Smooth muscle cell (in vitro differentiated cells): ENCODE data around the gene CTDSPL. TPM values are rescaled to one million over a fixed set of nuclear protein-coding genes. Genes with fewer than 3 reads are reported as not detected.

Experiments
- DNase-seq: peaks from one replicate; lab custom pipeline; 2025; ENCODE audit not compliant: unreplicated experiment; lab: John Stamatoyannopoulos, UW
- H2AFZ ChIP-seq: fragments of 200-600 bp; sonication (generic); 2 replicates; pipeline ENCODE4 v1.6.0; 2016; ENCODE audit warnings: antibody characterized with exemption, low read depth, mild to moderate bottlenecking
- H3F3A ChIP-seq: fragments of 200-600 bp; sonication (generic); 2 replicates; pipeline ENCODE4 v1.6.0; 2017; ENCODE audit warnings: antibody characterized with exemption, low read depth
- H3K27ac ChIP-seq: fragments of 200-600 bp; sonication (generic); 2 replicates; pipeline ENCODE4 v1.5.1; 2016; ENCODE audit warnings: low read depth, mild to moderate bottlenecking
- H3K27me3 ChIP-seq: fragments of 200-600 bp; sonication (generic); 2 replicates; pipeline ENCODE4 v1.6.1; 2016; ENCODE audit warnings: low read depth, mild to moderate bottlenecking
- H3K36me3 ChIP-seq: fragments of 200-600 bp; sonication (generic); 2 replicates; pipeline ENCODE4 v1.5.1; 2016; ENCODE audit warnings: low read depth
- H3K4me1 ChIP-seq: fragments of 200-600 bp; sonication (generic); 2 replicates; pipeline ENCODE4 v1.5.1; 2016; ENCODE audit warnings: low read depth
- H3K4me2 ChIP-seq: fragments of 200-600 bp; sonication (generic); 2 replicates; pipeline ENCODE4 v1.6.0; 2016; ENCODE audit warnings: mild to moderate bottlenecking
- H3K4me3 ChIP-seq: fragments of 200-600 bp; sonication (generic); 2 replicates; pipeline ENCODE4 v1.5.1; 2016; ENCODE audit warnings: mild to moderate bottlenecking
- H3K79me2 ChIP-seq: fragments of 200-600 bp; sonication (generic); 2 replicates; pipeline ENCODE4 v1.6.0; 2016; ENCODE audit warnings: low read depth, mild to moderate bottlenecking
- H3K9ac ChIP-seq: fragments of 200-600 bp; sonication (generic); 2 replicates; pipeline ENCODE4 v1.6.0; 2016; ENCODE audit warnings: low read depth
- H3K9me3 ChIP-seq: fragments of 200-600 bp; sonication (generic); replicated peaks from 2 replicates; pipeline ENCODE4 v1.5.1; 2016; ENCODE audit warnings: low read depth
- H4K20me1 ChIP-seq: fragments of 200-600 bp; sonication (generic); 2 replicates; pipeline ENCODE4 v1.6.0; 2016; ENCODE audit warnings: low read depth
- WGBS: methylation state at CpG from one replicate; pipeline ENCODE4 v1.1.7; 2016; ENCODE audit warnings: low lambda C conversion rate; 5-methylcytosine and 5-hydroxymethylcytosine counted together
- polyA plus RNA-seq: library from polyadenylated mRNA; unstranded; fragments of >200 nt; fragmentation: Nextera tagmentation; extraction: Ambion mirVana; gene quantifications from 2 replicates; pipeline ENCODE4 v1.2.1, GENCODE V29; 2016
- total RNA-seq: library from RNA; depleted of rRNA; stranded (reverse); fragments of >200 nt; gene quantifications from 2 replicates; pipeline ENCODE4 v1.2.3, GENCODE V29; 2014
- TF ChIP-seq, protein P1 (sequence below): fragments of 200-600 bp; sonication (generic); IDR thresholded peaks from 2 replicates; pipeline ENCODE4 v1.5.1; 2017; ENCODE audit warnings: borderline replicate concordance, mild to moderate bottlenecking, antibody characterized with exemption; ENCODE audit not compliant: insufficient read depth, poor library complexity, severe bottlenecking

Gene CTDSPL
- total and polyA plus RNA-seq, 2 experiments from 2014 or later = 31.3 to 34.3 TPM

DNA sequence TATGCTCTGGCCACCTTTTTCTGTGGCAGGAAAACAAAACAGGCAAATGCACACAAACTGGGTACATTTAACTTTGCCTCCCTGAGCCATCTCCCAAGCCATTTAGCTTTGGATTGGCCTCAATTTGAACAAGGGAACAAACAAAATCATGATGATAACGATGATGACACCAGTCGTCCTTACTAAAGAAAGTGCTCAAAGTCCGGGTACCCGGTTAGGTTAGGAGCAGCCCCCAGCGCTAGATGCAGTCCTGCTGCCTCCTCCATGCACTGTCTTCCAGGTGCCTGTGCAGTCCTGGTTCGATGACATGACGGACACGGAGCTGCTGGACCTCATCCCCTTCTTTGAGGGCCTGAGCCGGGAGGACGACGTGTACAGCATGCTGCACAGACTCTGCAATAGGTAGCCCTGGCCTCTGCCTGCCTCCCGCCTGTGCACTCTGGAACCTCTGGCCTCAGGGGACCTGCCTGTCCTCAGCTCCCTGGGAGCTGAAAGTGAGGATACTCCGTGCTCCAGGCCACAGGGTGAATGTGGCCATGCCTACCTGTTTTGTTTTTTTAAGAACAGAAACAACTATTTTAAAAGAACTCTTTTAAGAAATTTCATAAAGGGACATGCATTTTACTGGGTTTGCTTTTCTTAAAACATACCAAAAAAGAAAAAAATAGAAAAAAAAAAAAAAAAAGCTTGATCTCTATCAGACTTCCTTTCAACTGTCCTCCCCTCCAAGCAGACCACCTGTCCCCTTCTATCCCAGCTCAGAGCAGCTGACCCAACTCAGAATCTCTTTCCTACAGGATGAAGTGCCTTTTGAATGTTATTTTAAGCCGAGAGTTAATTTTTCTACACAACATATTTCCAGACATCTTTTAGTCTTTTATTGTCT is 119.0 kb downstream of the CTDSPL start:
- DNase-seq = no peak
- Histone ChIP-seq H3K27me3 (no peaks in the 10 kb centered on the region), H3F3A (no peaks in the 10 kb centered on the region), H4K20me1 (no peaks in the 10 kb centered on the region), H3K9ac (no peak overlapping the region), H3K79me2 (no peaks in the 10 kb centered on the region), H2AFZ (no peak overlapping the region), H3K4me3 (no peak overlapping the region), H3K4me2 (no peak overlapping the region), H3K4me1 (no peaks in the 10 kb centered on the region), H3K36me3 (no peaks in the 10 kb centered on the region), H3K9me3 (no peaks in the 10 kb centered on the region), H3K27ac (peak overlapping the region; percentile 56)
- TF ChIP-seq, protein P1, sequence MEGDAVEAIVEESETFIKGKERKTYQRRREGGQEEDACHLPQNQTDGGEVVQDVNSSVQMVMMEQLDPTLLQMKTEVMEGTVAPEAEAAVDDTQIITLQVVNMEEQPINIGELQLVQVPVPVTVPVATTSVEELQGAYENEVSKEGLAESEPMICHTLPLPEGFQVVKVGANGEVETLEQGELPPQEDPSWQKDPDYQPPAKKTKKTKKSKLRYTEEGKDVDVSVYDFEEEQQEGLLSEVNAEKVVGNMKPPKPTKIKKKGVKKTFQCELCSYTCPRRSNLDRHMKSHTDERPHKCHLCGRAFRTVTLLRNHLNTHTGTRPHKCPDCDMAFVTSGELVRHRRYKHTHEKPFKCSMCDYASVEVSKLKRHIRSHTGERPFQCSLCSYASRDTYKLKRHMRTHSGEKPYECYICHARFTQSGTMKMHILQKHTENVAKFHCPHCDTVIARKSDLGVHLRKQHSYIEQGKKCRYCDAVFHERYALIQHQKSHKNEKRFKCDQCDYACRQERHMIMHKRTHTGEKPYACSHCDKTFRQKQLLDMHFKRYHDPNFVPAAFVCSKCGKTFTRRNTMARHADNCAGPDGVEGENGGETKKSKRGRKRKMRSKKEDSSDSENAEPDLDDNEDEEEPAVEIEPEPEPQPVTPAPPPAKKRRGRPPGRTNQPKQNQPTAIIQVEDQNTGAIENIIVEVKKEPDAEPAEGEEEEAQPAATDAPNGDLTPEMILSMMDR = no peak
- WGBS = 94% methylated on average over 14 of the region's 14 CpGs

DNA sequence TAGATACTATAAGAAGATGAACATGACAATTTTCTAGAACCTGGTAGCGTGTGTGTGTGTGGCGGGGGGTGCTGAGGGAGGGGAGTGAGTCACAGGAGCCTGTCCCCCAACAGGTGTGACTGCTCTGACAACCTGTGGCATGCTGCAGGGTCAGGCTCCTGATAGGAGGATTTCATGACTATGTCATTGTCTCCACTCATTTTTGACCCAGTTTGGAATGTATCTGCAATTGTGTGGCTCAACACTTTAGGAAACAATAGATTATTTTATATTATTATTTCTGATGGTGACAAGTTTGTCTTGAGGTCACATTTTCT is 119.6 kb downstream of the CTDSPL start:
- H3K27ac ChIP-seq = peak overlapping the region; percentile 56
- no peaks in the 10 kb centered on the region for H3K9me3 ChIP-seq
- H3F3A ChIP-seq = no peaks in the 10 kb centered on the region
- WGBS = 80% methylated on average over 2 of the region's 2 CpGs
- no peak overlapping the region for H3K4me3 ChIP-seq
- H2AFZ ChIP-seq = no peak overlapping the region
- no peaks in the 10 kb centered on the region for H3K27me3 ChIP-seq
- no peaks in the 10 kb centered on the region for H3K4me1 ChIP-seq
- H4K20me1 ChIP-seq = no peaks in the 10 kb centered on the region
- TF ChIP-seq, protein P1 = no peak
- no peaks in the 10 kb centered on the region for H3K79me2 ChIP-seq
- no peak for DNase-seq
- H3K36me3 ChIP-seq = no peaks in the 10 kb centered on the region
- no peak overlapping the region for H3K9ac ChIP-seq
- H3K4me2 ChIP-seq = no peak overlapping the region

DNA sequence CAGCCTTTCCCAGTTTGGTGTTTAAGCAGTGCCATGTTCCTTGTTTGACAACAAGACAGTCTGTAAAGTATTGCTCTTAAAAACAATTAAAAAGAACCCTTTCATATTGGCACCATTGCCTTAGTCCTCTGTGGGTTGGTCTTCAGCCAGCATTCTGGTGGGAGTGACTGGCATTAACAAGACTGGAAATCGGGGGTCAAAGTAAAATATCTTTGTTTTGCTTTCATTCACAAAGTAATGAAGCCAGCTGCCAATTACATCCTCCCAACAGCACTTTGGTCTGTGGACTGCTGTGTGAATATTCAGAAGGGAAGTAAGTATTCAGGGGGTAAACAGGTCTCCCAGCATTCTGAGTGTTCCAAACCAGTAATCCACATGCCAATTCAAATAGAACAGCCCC is 120.7 kb downstream of the CTDSPL start:
- Histone ChIP-seq H3K4me1 (no peaks in the 10 kb centered on the region), H3F3A (no peaks in the 10 kb centered on the region), H3K27ac (no peak overlapping the region), H3K36me3 (no peaks in the 10 kb centered on the region), H3K9ac (no peak overlapping the region), H3K4me3 (no peak overlapping the region), H3K4me2 (no peak overlapping the region), H3K27me3 (no peaks in the 10 kb centered on the region), H3K9me3 (no peaks in the 10 kb centered on the region), H2AFZ (no peak overlapping the region), H4K20me1 (no peaks in the 10 kb centered on the region), H3K79me2 (no peaks in the 10 kb centered on the region)
- no peak for DNase-seq
- 96% methylated on average over 1 of the region's 1 CpG for WGBS
- TF ChIP-seq, protein P1 = no peak

GRCh38 chr3:37984051-37984450 is 122.4 kb downstream of the CTDSPL start:
- no peaks in the 10 kb centered on the region for H3F3A ChIP-seq
- 95% methylated on average over 7 of the region's 7 CpGs for WGBS
- no peak for DNase-seq
- no peaks in the 10 kb centered on the region for H3K4me1 ChIP-seq
- H3K4me2 ChIP-seq = no peak overlapping the region
- TF ChIP-seq, protein P1 = no peak
- no peaks in the 10 kb centered on the region for H3K36me3 ChIP-seq
- no peak overlapping the region for H3K27ac ChIP-seq
- H3K4me3 ChIP-seq = no peak overlapping the region
- H3K27me3 ChIP-seq = no peaks in the 10 kb centered on the region
- no peaks in the 10 kb centered on the region for H3K79me2 ChIP-seq
- no peak overlapping the region for H2AFZ ChIP-seq
- H3K9me3 ChIP-seq = no peaks in the 10 kb centered on the region
- H4K20me1 ChIP-seq = no peaks in the 10 kb centered on the region
- H3K9ac ChIP-seq = no peak overlapping the region
